H1 (cell line): ENCODE measurements around the gene SHISAL1. TPM values are rescaled to one million over a fixed set of nuclear protein-coding genes. Genes with fewer than 3 reads are reported as not detected.

ENCODE experiments used
- CTCF ChIA-PET: fragments of 300-600 bp; sonication (Branson Sonifier 250); formaldehyde crosslinking; loops from one replicate; lab custom pipeline; 2021; ENCODE audit not compliant: partially characterized antibody; lab: Charles Lee
- POLR2A ChIA-PET: fragments of 300-600 bp; sonication (Branson Sonifier 250); formaldehyde crosslinking; loops from one replicate; lab custom pipeline; 2021; ENCODE audit warnings: inconsistent platforms; ENCODE audit not compliant: partially characterized antibody; lab: Charles Lee
- DNase-seq, 2 experiments: peaks; one replicate each; pipeline versions ENCODE4 v3.0.0 to v3.0.0-alpha.2; 2010 to 2022; ENCODE audit warnings: low spot score in 2 of 2, low read depth in 1 of 2, mixed read lengths in 1 of 2
- FAIRE-seq: peaks from 2 replicates; lab custom pipeline; 2011; peaks lifted over from hg19 to GRCh38; lab: Jason Lieb, UNC
- H2AFZ ChIP-seq: 2 replicates; pipeline ENCODE4 v1.8.1; 2012; ENCODE audit warnings: low read length, inconsistent platforms
- H2AK5ac ChIP-seq: 2 replicates; pipeline ENCODE4 v1.6.1; 2013; ENCODE audit warnings: low read depth, low read length
- H2BK120ac ChIP-seq: replicated peaks from 2 replicates; pipeline ENCODE3; 2013; ENCODE audit warnings: low read depth, low read length, inconsistent platforms
- H2BK12ac ChIP-seq: 2 replicates; pipeline ENCODE4 v1.6.1; 2013; ENCODE audit warnings: low read depth, low read length
- H2BK15ac ChIP-seq: 2 replicates; pipeline ENCODE4 v1.6.1; 2013; ENCODE audit warnings: low read length
- H2BK20ac ChIP-seq: 2 replicates; pipeline ENCODE4 v1.6.1; 2013; ENCODE audit warnings: low read length
- H2BK5ac ChIP-seq: 2 replicates; pipeline ENCODE4 v1.6.1; 2013; ENCODE audit warnings: low read depth, low read length
- H3K14ac ChIP-seq: 2 replicates; pipeline ENCODE4 v1.6.1; 2013; ENCODE audit warnings: inconsistent platforms; ENCODE audit not compliant: insufficient read length
- H3K18ac ChIP-seq: 2 replicates; pipeline ENCODE4 v1.6.1; 2013; ENCODE audit warnings: low read length; ENCODE audit errors: extremely low read depth
- H3K23ac ChIP-seq: 2 replicates; pipeline ENCODE4 v1.6.1; 2013; ENCODE audit warnings: inconsistent platforms; ENCODE audit not compliant: insufficient read length
- H3K23me2 ChIP-seq: 2 replicates; pipeline ENCODE4 v1.6.1; 2013; ENCODE audit warnings: low read depth, low read length
- H3K27ac ChIP-seq: 2 replicates; pipeline ENCODE4 v1.6.1; 2011; ENCODE audit warnings: low read depth, low read length, inconsistent platforms
- H3K27me3 ChIP-seq, 4 experiments: replicated peaks in 1 of 4; 1 replicate in 1 of 4; 2 replicates in 3 of 4; pipeline versions ENCODE4 v1.6.1 to v1.8.1; 2011 to 2013; ENCODE audit warnings: low read length in 3 of 4, mild to moderate bottlenecking in 3 of 4, inconsistent platforms in 2 of 4, mixed read lengths in 2 of 4, moderate library complexity in 1 of 4; ENCODE audit not compliant: control insufficient read depth in 3 of 4, insufficient read depth in 3 of 4; ENCODE audit errors: extremely low read depth in 1 of 4
- H3K36me3 ChIP-seq, 4 experiments: 2 replicates each; pipeline versions ENCODE4 v1.6.1 to v1.8.1; 2011 to 2013; ENCODE audit warnings: mild to moderate bottlenecking in 4 of 4, low read length in 3 of 4, moderate library complexity in 2 of 4, control low read depth in 1 of 4, inconsistent platforms in 1 of 4; ENCODE audit not compliant: insufficient read depth in 4 of 4, control insufficient read depth in 2 of 4
- H3K4ac ChIP-seq: replicated peaks from 2 replicates; pipeline ENCODE3; 2013; ENCODE audit warnings: low read length, low read depth, mixed read lengths, inconsistent platforms; ENCODE audit not compliant: insufficient read length
- H3K4me1 ChIP-seq, 4 experiments: replicated peaks in 1 of 4; 1 replicate in 1 of 4; 2 replicates in 3 of 4; pipeline versions ENCODE4 v1.6.1 to v1.8.1; 2011 to 2013; ENCODE audit warnings: low read length in 3 of 4, inconsistent platforms in 2 of 4, mixed read lengths in 1 of 4; ENCODE audit not compliant: insufficient read depth in 4 of 4, control insufficient read depth in 3 of 4
- H3K4me2 ChIP-seq, 2 experiments: 2 replicates each; pipeline versions ENCODE4 v1.6.1 to v1.8.1; 2011 to 2013; ENCODE audit warnings: low read depth in 2 of 2, low read length in 2 of 2, control low read depth in 1 of 2, inconsistent platforms in 1 of 2, mild to moderate bottlenecking in 1 of 2; ENCODE audit not compliant: insufficient read depth in 1 of 2
- H3K4me3 ChIP-seq, 4 experiments: fragments of 200-600, 300-600 bp in 1 of 4; sonication (generic), shearing (Covaris generic), sonication (Bioruptor Twin) in 1 of 4; 2 replicates each; pipeline versions ENCODE4 v1.5.1 to v1.8.1; 2011 to 2016; ENCODE audit warnings: low read length in 4 of 4, low read depth in 3 of 4, control low read depth in 2 of 4, inconsistent platforms in 2 of 4, mild to moderate bottlenecking in 2 of 4, mixed read lengths in 1 of 4, moderate library complexity in 1 of 4; ENCODE audit not compliant: insufficient read depth in 2 of 4; ENCODE audit errors: extremely low read depth in 1 of 4
- H3K56ac ChIP-seq: replicated peaks from 2 replicates; pipeline ENCODE3; 2013; ENCODE audit warnings: low read depth, mild to moderate bottlenecking, mixed read lengths, low read length, inconsistent platforms; ENCODE audit not compliant: insufficient read length
- H3K79me1 ChIP-seq: 2 replicates; pipeline ENCODE4 v1.6.1; 2013; ENCODE audit warnings: low read depth, low read length, control low read depth
- H3K79me2 ChIP-seq, 2 experiments: 2 replicates each; pipeline versions ENCODE4 v1.6.1 to v1.8.1; 2012 to 2013; ENCODE audit warnings: low read length in 2 of 2, mild to moderate bottlenecking in 2 of 2, inconsistent platforms in 1 of 2; ENCODE audit not compliant: insufficient read depth in 2 of 2, control insufficient read depth in 1 of 2
- H3K9ac ChIP-seq, 4 experiments: replicated peaks in 1 of 4; 1 replicate in 1 of 4; 2 replicates in 3 of 4; pipeline versions ENCODE4 v1.6.1 to v1.8.1; 2011 to 2013; ENCODE audit warnings: low read depth in 3 of 4, low read length in 3 of 4, control low read depth in 2 of 4, mild to moderate bottlenecking in 2 of 4, moderate library complexity in 2 of 4, inconsistent platforms in 1 of 4; ENCODE audit errors: extremely low read depth in 1 of 4
- H3K9me3 ChIP-seq, 2 experiments: 2 replicates each; pipeline versions ENCODE4 v1.6.1 to v1.8.1; 2012 to 2013; ENCODE audit warnings: mild to moderate bottlenecking in 2 of 2, moderate library complexity in 2 of 2, control low read depth in 1 of 2, inconsistent platforms in 1 of 2, low read depth in 1 of 2, low read length in 1 of 2, mixed read lengths in 1 of 2; ENCODE audit not compliant: insufficient read depth in 2 of 2
- H4K20me1 ChIP-seq, 2 experiments: replicated peaks in 1 of 2; 2 replicates each; pipeline versions ENCODE3 to v1.8.1; 2011 to 2013; ENCODE audit warnings: inconsistent platforms in 2 of 2, low read length in 2 of 2, mild to moderate bottlenecking in 1 of 2; ENCODE audit not compliant: insufficient read depth in 2 of 2, control insufficient read depth in 1 of 2
- H4K5ac ChIP-seq: 2 replicates; pipeline ENCODE4 v1.6.1; 2013; ENCODE audit warnings: low read length, low read depth, mixed read lengths, inconsistent platforms; ENCODE audit not compliant: insufficient read length
- H4K8ac ChIP-seq: 2 replicates; pipeline ENCODE4 v1.8.0; 2013; ENCODE audit warnings: mild to moderate bottlenecking, moderate library complexity, low read length, inconsistent platforms; ENCODE audit not compliant: insufficient read depth; ENCODE audit errors: extremely low read depth
- H4K91ac ChIP-seq: replicated peaks from 2 replicates; pipeline ENCODE3; 2013; ENCODE audit warnings: low read length, mixed read lengths, inconsistent platforms; ENCODE audit not compliant: insufficient read length
- BACH1 ChIP-seq: IDR thresholded peaks from 2 replicates; pipeline ENCODE4 v1.6.1; 2012; ENCODE audit warnings: low read length, improper control_type of control experiment
- CEBPB ChIP-seq: IDR thresholded peaks from 2 replicates; pipeline ENCODE4 v1.6.1; 2012; ENCODE audit warnings: low read depth, low read length
- EP300 ChIP-seq, 2 experiments: IDR thresholded peaks; 1 replicate in 1 of 2; 2 replicates in 1 of 2; pipeline ENCODE4 v1.6.1; 2011 to 2012; ENCODE audit warnings: low read depth in 2 of 2, low read length in 2 of 2, mild to moderate bottlenecking in 2 of 2, borderline replicate concordance in 1 of 2, inconsistent platforms in 1 of 2, moderate library complexity in 1 of 2
- GTF2F1 ChIP-seq: IDR thresholded peaks from 2 replicates; pipeline ENCODE4 v1.6.1; 2012; ENCODE audit warnings: low read depth, low read length, improper control_type of control experiment, borderline replicate concordance
- SUZ12 ChIP-seq: fragments of 200-600 bp; sonication (generic); IDR thresholded peaks from 2 replicates; pipeline ENCODE4 v1.6.1; 2012; ENCODE audit warnings: mild to moderate bottlenecking, inconsistent platforms, low read length, moderate library complexity, mixed read lengths
- WGBS, 2 experiments: shearing (Covaris generic) in 1 of 2; methylation state at CpG; one replicate each; pipeline versions ENCODE4 v1.1.6 to v1.1.7; 2013 to 2015; ENCODE audit warnings: low lambda C conversion rate in 2 of 2, mixed read lengths in 2 of 2, inconsistent platforms in 1 of 2, low coverage in 1 of 2, missing lambda C conversion rate in 1 of 2; ENCODE audit not compliant: insufficient replicate concordance in 2 of 2, insufficient coverage in 1 of 2, insufficient read length in 1 of 2; ENCODE audit errors: extremely low coverage in 1 of 2, missing lambda C conversion rate in 1 of 2; 5-methylcytosine and 5-hydroxymethylcytosine counted together
- polyA plus RNA-seq, 7 experiments: library from polyadenylated mRNA; depleted of rRNA in 3 of 7; stranded (reverse) in 5 of 7; unstranded in 2 of 7; fragments of >200 nt in 5 of 7; fragments of 200-250 nt in 2 of 7; gene quantifications; 1 replicate in 5 of 7; 2 replicates in 1 of 7; 4 replicates in 1 of 7; pipeline versions ENCODE4 v1.2.1 to v1.2.3, GENCODE V29; 2011 to 2013; ENCODE audit warnings: missing spikeins in 2 of 7, mixed read lengths in 2 of 7
- total RNA-seq: library from RNA; stranded (reverse); fragmentation: NEBNext Ultra II Directional; extraction: Animal tissue kit (Norgen Biotek cat#: 25700); gene quantifications from 2 replicates; pipeline ENCODE4 v1.2.1, GENCODE V29; 2021

SHISAL1 gene
- total and polyA plus RNA-seq, 2 of the 8 experiments (the other 6 are each of a cell fraction or from before 2014, with no cell fraction given), result 3.7 to 5.8 TPM

- H3K79me1 ChIP-seq, result no peaks in the 10 kb centered on the region
- H3K79me2 ChIP-seq, result no peaks in the 10 kb centered on the region
- no peaks in the 10 kb centered on the region for H4K20me1 ChIP-seq
- H2BK20ac ChIP-seq, result no peak overlapping the region
- H3K27me3 ChIP-seq, result no peaks in the 10 kb centered on the region; a peak in 1 of 7 replicates
- H2BK120ac ChIP-seq, result no peak overlapping the region
- no peak overlapping the region for H4K5ac ChIP-seq
- H2BK5ac ChIP-seq, result no peak overlapping the region
- CTCF ChIA-PET, result interaction anchor here (1.0 kb wide), 1 partner anchor 27 kb away, joined by 3 read pairs; no protein-coding TSS in a partner anchor
- H3K4me2 ChIP-seq, result no peak overlapping the region
- H2BK15ac ChIP-seq, result no peak overlapping the region
- H3K18ac ChIP-seq, result no peak overlapping the region
- no peak overlapping the region for H3K14ac ChIP-seq
- no peak overlapping the region for H2AK5ac ChIP-seq
- H2BK12ac ChIP-seq, result no peak overlapping the region
- H3K4ac ChIP-seq, result no peak overlapping the region
- TF ChIP-seq CEBPB (no peak), SUZ12 (no peak), GTF2F1 (no peak), EP300 (IDR thresholded peaks at IDR 0.05; ENCODE audit: borderline replicate concordance in 1 of 2, low read depth in 2 of 2, low read length in 2 of 2) (no peak), BACH1 (no peak)
- H3K56ac ChIP-seq, result no peak overlapping the region
- FAIRE-seq (no peak), DNase-seq (no peak)
- H4K8ac ChIP-seq, result no peak overlapping the region
- 86% methylated on average over 3 of the region's 3 CpGs; no CpG with 5 or more reads in 1 of the 2 experiments for WGBS, 2 experiments
- H2AFZ ChIP-seq, result no peak overlapping the region
- no peak overlapping the region for H4K91ac ChIP-seq
- no peaks in the 10 kb centered on the region for H3K23me2 ChIP-seq
- H3K9ac ChIP-seq, result no peak overlapping the region
- no peaks in the 10 kb centered on the region; a peak in 1 of 8 replicates for H3K36me3 ChIP-seq
- H3K23ac ChIP-seq, result no peak overlapping the region
- POLR2A ChIA-PET, result no interaction called here
- H3K4me3 ChIP-seq, result no peak overlapping the region
- peaks cover 2 to 4% of the 10 kb centered on the region in 2 experiments; a peak in 1 of 4 replicates for H3K9me3 ChIP-seq
- H3K27ac ChIP-seq, result no peak overlapping the region
- peaks cover 2 to 16% (median 6%) of the 10 kb centered on the region in 4 experiments for H3K4me1 ChIP-seq
These were observed 17.3 kb downstream of the SHISAL1 start for GRCh38 chr22:44295406-44295805.
